Measurements from ENCODE around the gene ENKUR.

DNA sequence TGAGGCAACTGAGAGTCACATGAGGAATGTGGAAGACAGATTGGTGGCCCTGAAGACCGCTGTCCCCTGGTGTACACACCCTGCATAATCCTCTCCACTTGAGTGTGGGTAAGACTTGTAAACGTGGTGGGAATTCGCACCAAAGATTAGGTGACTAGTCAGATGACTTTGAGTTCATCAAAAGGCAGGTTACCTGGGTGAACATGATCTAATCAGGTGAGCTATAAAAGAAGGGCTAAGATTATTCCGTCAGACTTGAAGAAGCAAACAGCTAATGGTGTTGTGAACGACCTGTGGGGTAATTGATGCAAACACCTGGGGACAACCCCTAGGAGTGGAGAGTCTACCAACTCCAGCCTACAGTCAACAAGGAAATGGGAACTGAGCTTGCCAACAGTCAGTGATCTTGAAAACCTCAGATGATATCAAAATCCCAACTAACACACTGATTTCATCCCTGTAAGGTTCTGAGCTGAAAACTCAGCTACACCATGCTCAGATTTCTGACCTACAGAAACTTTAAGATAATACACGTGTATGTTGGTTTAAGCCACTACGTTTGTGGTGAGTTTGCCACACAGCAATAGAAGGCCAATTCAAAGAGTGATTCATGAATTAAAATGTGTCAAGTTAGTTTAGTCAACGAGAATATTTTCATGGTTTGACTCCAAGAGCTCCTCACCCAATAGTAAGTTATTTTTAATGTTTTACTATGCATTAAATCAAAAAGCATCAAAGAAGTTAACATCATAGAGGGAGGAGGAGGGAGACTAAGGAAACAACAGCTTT lies 80.3 kb downstream of the ENKUR start:
- TF ChIP-seq CTCF (IDR thresholded peaks at IDR 0.05) (no peak), POLR2A (IDR thresholded peaks at IDR 0.05) (no peak)

Measured in right lobe of liver (tissue), 4 donors.